ENCODE results near the gene ZNF507. TPM values are rescaled to one million over a fixed set of nuclear protein-coding genes. Genes with fewer than 3 reads are reported as not detected.

Gene ZNF507
- total RNA-seq, 1 donor from 2014 or later: 17.0 TPM

- Mint-ChIP-seq H3K27ac (ENCODE audit: unreplicated experiment) (no peak overlapping the region), H3K36me3 (ENCODE audit: low read depth) (peaks cover 39% of the 10 kb centered on the region), H3K4me3 (ENCODE audit: unreplicated experiment) (no peak overlapping the region), H3K27me3 (ENCODE audit: low read depth) (no peaks in the 10 kb centered on the region), H3K9me3 (ENCODE audit: low read depth) (no peaks in the 10 kb centered on the region), H3K4me1 (ENCODE audit: low read depth) (peaks cover 10% of the 10 kb centered on the region)
- no peak for DNase-seq (ENCODE audit: low spot score)
- TF ChIP-seq CTCF (IDR thresholded peaks at IDR 0.05): no peak
Measured at GRCh38 chr19:32415246-32415645, 69.8 kb downstream of the ZNF507 start.

GRCh38 chr19:32415669-32416068 lies 70.3 kb downstream of the ZNF507 start:
- no peaks in the 10 kb centered on the region for H3K9me3 Mint-ChIP-seq (ENCODE audit: low read depth)
- H3K4me3 Mint-ChIP-seq (ENCODE audit: unreplicated experiment): no peak overlapping the region
- H3K4me1 Mint-ChIP-seq (ENCODE audit: low read depth): peaks cover 10% of the 10 kb centered on the region
- no peaks in the 10 kb centered on the region for H3K27me3 Mint-ChIP-seq (ENCODE audit: low read depth)
- no peak overlapping the region for H3K27ac Mint-ChIP-seq (ENCODE audit: unreplicated experiment)
- no peak for DNase-seq (ENCODE audit: low spot score)
- TF ChIP-seq CTCF (IDR thresholded peaks at IDR 0.05): no peak
- peaks cover 39% of the 10 kb centered on the region for H3K36me3 Mint-ChIP-seq (ENCODE audit: low read depth)

- no peak overlapping the region for H3K27ac Mint-ChIP-seq (ENCODE audit: unreplicated experiment)
- H3K4me1 Mint-ChIP-seq (ENCODE audit: low read depth): peaks cover 10% of the 10 kb centered on the region
- H3K9me3 Mint-ChIP-seq (ENCODE audit: low read depth): no peaks in the 10 kb centered on the region
- DNase-seq (ENCODE audit: low spot score): no peak
- no peaks in the 10 kb centered on the region for H3K27me3 Mint-ChIP-seq (ENCODE audit: low read depth)
- no peak overlapping the region for H3K4me3 Mint-ChIP-seq (ENCODE audit: unreplicated experiment)
- no peak for TF ChIP-seq CTCF (IDR thresholded peaks at IDR 0.05)
- H3K36me3 Mint-ChIP-seq (ENCODE audit: low read depth): peaks cover 37% of the 10 kb centered on the region
Measured at GRCh38 chr19:32416749-32417456, 71.5 kb downstream of the ZNF507 start.

GRCh38 chr19:32418155-32418554 lies 72.7 kb downstream of the ZNF507 start:
- Mint-ChIP-seq H3K27me3 (ENCODE audit: low read depth) (no peaks in the 10 kb centered on the region), H3K4me1 (ENCODE audit: low read depth) (peaks cover 10% of the 10 kb centered on the region), H3K4me3 (ENCODE audit: unreplicated experiment) (no peak overlapping the region), H3K9me3 (ENCODE audit: low read depth) (no peaks in the 10 kb centered on the region), H3K36me3 (ENCODE audit: low read depth) (peaks cover 35% of the 10 kb centered on the region), H3K27ac (ENCODE audit: unreplicated experiment) (no peak overlapping the region)
- DNase-seq (ENCODE audit: low spot score): no peak
- TF ChIP-seq CTCF (IDR thresholded peaks at IDR 0.05): no peak

- no peak for TF ChIP-seq CTCF (IDR thresholded peaks at IDR 0.05)
- peaks cover 3% of the 10 kb centered on the region for H3K9me3 Mint-ChIP-seq (ENCODE audit: low read depth)
- no peaks in the 10 kb centered on the region for H3K27me3 Mint-ChIP-seq (ENCODE audit: low read depth)
- no peak overlapping the region for H3K27ac Mint-ChIP-seq (ENCODE audit: unreplicated experiment)
- DNase-seq (ENCODE audit: low spot score): no peak
- no peak overlapping the region for H3K4me3 Mint-ChIP-seq (ENCODE audit: unreplicated experiment)
- H3K36me3 Mint-ChIP-seq (ENCODE audit: low read depth): peaks cover 24% of the 10 kb centered on the region
- H3K4me1 Mint-ChIP-seq (ENCODE audit: low read depth): no peaks in the 10 kb centered on the region
Measured at GRCh38 chr19:32421589-32422361, 76.4 kb downstream of the ZNF507 start.

Data from chondrocyte (in vitro differentiated cells).